K562 (cell line): Measurements from ENCODE around the gene SPECC1L. TPM values are rescaled to one million over a fixed set of nuclear protein-coding genes. Genes with fewer than 3 reads are reported as not detected.

ENCODE experiments used
- ATAC-seq: fragments of 200-7000 bp; cut with Tn5 transposase; 3 replicates; pipeline ENCODE4 v1.9.1; 2020; ENCODE audit warnings: moderate library complexity
- BruUV-seq: library from RNA; stranded (reverse); fragments of 400-500 nt; replicated peaks from 2 replicates; lab custom pipeline; 2021; lab: Mats Ljungman, UMichigan
- CTCF ChIA-PET: fragments of 300-600 bp; formaldehyde crosslinking; extraction: SDS; loops from one replicate; lab custom pipeline; 2021; ENCODE audit warnings: low intra/inter-chr PET ratio; lab: Yijun Ruan, JAX
- POLR2A ChIA-PET: fragments of 300-600, 350-650 bp; sonication (Branson Sonifier 250); formaldehyde crosslinking; extraction: SDS; loops from one replicate; lab custom pipeline; 2021; ENCODE audit warnings: antibody characterized with exemption, inconsistent platforms; lab: Yijun Ruan, JAX
- DNase-seq, 4 experiments: peaks; one replicate each; pipeline versions ENCODE4 v3.0.0 to v3.0.0-alpha.2; 2011 to 2018; ENCODE audit warnings: low spot score in 3 of 4, mixed read lengths in 3 of 4; ENCODE audit errors: extremely low read depth in 1 of 4
- FAIRE-seq: peaks from 2 replicates; lab custom pipeline; 2011; peaks lifted over from hg19 to GRCh38; lab: Jason Lieb, UNC
- H2AFZ ChIP-seq: 2 replicates; pipeline ENCODE4 v1.6.0; 2011; ENCODE audit warnings: low read depth, low read length, control low read depth, inconsistent platforms
- H3K27ac ChIP-seq: fragments of 200-600 bp; 3 replicates; pipeline ENCODE4 v1.8.0; 2011; ENCODE audit warnings: low read depth, mild to moderate bottlenecking, control low read depth, inconsistent platforms, low read length, moderate library complexity, mixed read lengths; ENCODE audit errors: extremely low read depth
- H3K27me3 ChIP-seq, 2 experiments: fragments of 300-600 bp in 1 of 2; 2 replicates in 1 of 2; 3 replicates in 1 of 2; pipeline versions ENCODE4 v1.6.0 to v1.8.0; 2011; ENCODE audit warnings: inconsistent platforms in 2 of 2, low read length in 2 of 2, mild to moderate bottlenecking in 1 of 2, mixed read lengths in 1 of 2, moderate library complexity in 1 of 2; ENCODE audit not compliant: control insufficient read depth in 2 of 2, insufficient read depth in 2 of 2
- H3K36me3 ChIP-seq: fragments of 300-600 bp; 3 replicates; pipeline ENCODE4 v1.8.0; 2011; ENCODE audit warnings: mild to moderate bottlenecking, low read length, inconsistent platforms; ENCODE audit not compliant: control insufficient read depth, insufficient read depth
- H3K4me1 ChIP-seq, 2 experiments: fragments of 200-600 bp in 1 of 2; replicated peaks in 1 of 2; 2 replicates in 1 of 2; 3 replicates in 1 of 2; pipeline versions ENCODE4 v1.5.1 to v1.8.0; 2011; ENCODE audit warnings: inconsistent platforms in 2 of 2, low read length in 2 of 2, mild to moderate bottlenecking in 1 of 2, mixed read lengths in 1 of 2, moderate library complexity in 1 of 2; ENCODE audit not compliant: control insufficient read depth in 2 of 2, insufficient read depth in 2 of 2
- H3K4me2 ChIP-seq: 2 replicates; pipeline ENCODE4 v1.6.1; 2011; ENCODE audit warnings: low read length, control low read depth, inconsistent platforms, mixed read lengths; ENCODE audit not compliant: insufficient read depth
- H3K4me3 ChIP-seq: fragments of 200-600 bp; sonication (generic), shearing (Covaris generic); 2 replicates; pipeline ENCODE4 v1.5.1; 2016; ENCODE audit warnings: control low read depth, inconsistent platforms
- H3K79me2 ChIP-seq: fragments of 200-600 bp; 3 replicates; pipeline ENCODE4 v1.8.0; 2011; ENCODE audit warnings: low read length, inconsistent platforms; ENCODE audit not compliant: control insufficient read depth, insufficient read depth
- H3K9ac ChIP-seq, 2 experiments: 2 replicates each; pipeline versions ENCODE4 v1.6.0 to v1.6.1; 2011; ENCODE audit warnings: low read depth in 2 of 2, low read length in 2 of 2, control low read depth in 1 of 2, inconsistent platforms in 1 of 2, mild to moderate bottlenecking in 1 of 2, mixed read lengths in 1 of 2; ENCODE audit not compliant: insufficient read depth in 1 of 2
- H3K9me1 ChIP-seq: one replicate; pipeline ENCODE4 v1.6.0; 2011; ENCODE audit warnings: inconsistent platforms, mild to moderate bottlenecking, low read length, moderate library complexity; ENCODE audit not compliant: control insufficient read depth, insufficient read depth
- H3K9me3 ChIP-seq: replicated peaks from 2 replicates; pipeline ENCODE4 v1.5.1; 2011; ENCODE audit warnings: low read depth, low read length, inconsistent platforms; ENCODE audit not compliant: control insufficient read depth, insufficient read depth
- H4K20me1 ChIP-seq: replicated peaks from 2 replicates; pipeline ENCODE4 v1.6.1; 2011; ENCODE audit warnings: low read length, inconsistent platforms, mixed read lengths; ENCODE audit not compliant: control insufficient read depth, insufficient read depth
- CEBPG ChIP-seq, 3 experiments: fragments of 200-800 bp in 1 of 3; sonication (Bioruptor generic) in 1 of 3; sonication (generic) in 1 of 3; formaldehyde crosslinking in 1 of 3; IDR thresholded peaks in 2 of 3; conservative IDR thresholded peaks in 1 of 3; 2 replicates each; pipeline versions ENCODE4 v1.6.1 to v1.8.0; 2016 to 2022; ENCODE audit warnings: missing compliant biosample characterization in 2 of 3, missing genetic modification characterization in 2 of 3, mild to moderate bottlenecking in 1 of 3, missing genetic modification reagents in 1 of 3
- HDAC3 ChIP-seq: fragments of 450-650 bp; IDR thresholded peaks from 2 replicates; pipeline ENCODE4 v1.6.1; 2018; ENCODE audit warnings: borderline replicate concordance, mild to moderate bottlenecking, moderate library complexity; ENCODE audit not compliant: partially characterized antibody
- KDM1A ChIP-seq, 2 experiments: fragments of 450-650 bp; IDR thresholded peaks; 2 replicates each; pipeline ENCODE4 v1.6.1; 2016; ENCODE audit warnings: mild to moderate bottlenecking in 2 of 2
- NEUROD1 ChIP-seq: fragments of 150-350 bp; IDR thresholded peaks from 2 replicates; pipeline ENCODE4 v1.6.1; 2014; ENCODE audit warnings: borderline replicate concordance, low read length, low read depth; ENCODE audit not compliant: partially characterized antibody
- NR2C2 ChIP-seq, 2 experiments: fragments of 200-800 bp in 1 of 2; sonication (Bioruptor generic) in 1 of 2; sonication (generic) in 1 of 2; formaldehyde crosslinking in 1 of 2; IDR thresholded peaks; 2 replicates each; pipeline versions ENCODE4 v1.6.1 to v1.8.0; 2016 to 2022; ENCODE audit warnings: mild to moderate bottlenecking in 1 of 2, missing compliant biosample characterization in 1 of 2, missing genetic modification characterization in 1 of 2, missing genetic modification reagents in 1 of 2
- RBBP5 ChIP-seq: fragments of 200-600 bp; sonication (generic); IDR thresholded peaks from 2 replicates; pipeline ENCODE4 v1.6.1; 2012; ENCODE audit warnings: borderline replicate concordance, mild to moderate bottlenecking, low read length, control low read depth, inconsistent platforms; ENCODE audit not compliant: insufficient read depth, poor library complexity, severe bottlenecking
- SMAD3 ChIP-seq: fragments of 450-650 bp; formaldehyde crosslinking; conservative IDR thresholded peaks from 2 replicates; pipeline ENCODE4 v1.4.0; 2020; ENCODE audit warnings: mild to moderate bottlenecking
- ZSCAN29 ChIP-seq: fragments of 450-650 bp; IDR thresholded peaks from 2 replicates; pipeline ENCODE4 v1.6.1; 2017
- WGBS: fragments of 100-300 bp; shearing (Covaris generic); methylation state at CpG from one replicate; pipeline ENCODE4 v1.1.6; 2016; ENCODE audit warnings: low coverage, mixed read lengths; ENCODE audit not compliant: insufficient coverage; ENCODE audit errors: missing lambda C conversion rate; 5-methylcytosine and 5-hydroxymethylcytosine counted together
- in situ Hi-C: fragments of 300-500 bp; cut with MboI; formaldehyde crosslinking; loops from 4 replicates; pipeline ENCODE4 v1.15.0; 2018; ENCODE audit warnings: inconsistent platforms, mixed read lengths
- intact Hi-C: fragments of 100-400 bp; cut with micrococcal nuclease; formaldehyde crosslinking; loops from 2 replicates; pipeline ENCODE4 v1.14.2; 2022
- polyA plus RNA-seq, 8 experiments: library from polyadenylated mRNA; depleted of rRNA in 4 of 8; stranded (reverse) in 5 of 8; unstranded in 3 of 8; fragments of >200 nt; fragmentation: Nextera tagmentation in 2 of 8; fragmentation: Illumina TruSeq in 1 of 8; extraction: Ambion mirVana in 2 of 8; extraction: Trizol in 1 of 8; gene quantifications; 2 replicates each; pipeline versions ENCODE4 v1.2.1 to v1.2.3, GENCODE V29; 2011 to 2014; ENCODE audit warnings: inconsistent platforms in 1 of 8, missing spikeins in 1 of 8
- total RNA-seq, 7 experiments: library from RNA; depleted of rRNA in 6 of 7; stranded (reverse); fragments of >200 nt in 6 of 7; fragmentation: Illumina TruSeq in 2 of 7; extraction: Trizol in 2 of 7; gene quantifications; 2 replicates each; pipeline versions ENCODE4 v1.2.1 to v1.2.3, GENCODE V29; 2011 to 2021; ENCODE audit warnings: low replicate concordance in 1 of 7

SPECC1L gene
- total and polyA plus RNA-seq, 9 of the 15 experiments (the other 6 are each of a cell fraction or from before 2014, with no cell fraction given): 1.4 to 27.9 (median 14.5) TPM

GRCh38 chr22:24271386-24271854 is 789 bp downstream of the SPECC1L start:
- Histone ChIP-seq H3K4me2 (peak overlapping the region; percentile 87), H3K9me3 (no peaks in the 10 kb centered on the region), H3K4me1 (peaks cover 0 to 17% of the 10 kb centered on the region in 2 experiments; a peak in 2 of 5 replicates), H3K27ac (peak overlapping the region; percentile 98), H3K79me2 (peaks cover 50% of the 10 kb centered on the region), H3K9ac (peak overlapping the region; percentile 92 to 97), H2AFZ (peak overlapping the region; percentile 94), H3K27me3 (no peaks in the 10 kb centered on the region), H3K9me1 (no peaks in the 10 kb centered on the region), H3K36me3 (no peaks in the 10 kb centered on the region; the same call in 2 of the 3 replicates), H4K20me1 (no peaks in the 10 kb centered on the region), H3K4me3 (peak overlapping the region; percentile 92)
- ATAC-seq (no peak; the same call in 1 of the 3 replicates), FAIRE-seq (no peak), DNase-seq (peak in 1 of 4 experiments; percentile 11)
- TF ChIP-seq RBBP5 (peak; percentile 6), KDM1A (IDR thresholded peaks at IDR 0.05) (0 out of 4 replicates have a peak, but pooled peaks of 1 of the 2 experiments have one; percentile 5), ZSCAN29 (0 out of 2 replicates have a peak, but pooled peaks have one; percentile 45), CEBPG (CRISPR knock-in tag; IDR thresholded peaks at IDR 0.05) (no peak), CEBPG (tag; conservative IDR thresholded peaks at IDR 0.05 in 1 of 2, IDR thresholded peaks at IDR 0.05 in 1 of 2) (0 out of 4 replicates have a peak, but pooled peaks of 1 of the 2 experiments have one; percentile 14), SMAD3 (CRISPR knock-in tag) (no peak), HDAC3 (no peak), NR2C2 (CRISPR knock-in tag; IDR thresholded peaks at IDR 0.05) (no peak), NR2C2 (tag; IDR thresholded peaks at IDR 0.05) (0 out of 2 replicates have a peak, but pooled peaks have one; percentile 2), NEUROD1 (peak; percentile 4)
- intact Hi-C loops: no loop called here
- POLR2A ChIA-PET: no interaction called here
- in situ Hi-C loops: loop anchor here (25.0 kb wide), 1 partner anchor 1334 kb away; no protein-coding TSS in a partner anchor
- CTCF ChIA-PET: no interaction called here
- no TSS peak for BruUV-seq
- under 1% methylated on average over 24 of the region's 25 CpGs for WGBS
